ENCODE results near the gene SERPINA6.

Gene SERPINA6

GRCh38 chr14:94334872-94335271 is 11.7 kb upstream of the SERPINA6 start:
- Histone ChIP-seq H3K36me3 (ENCODE audit: control insufficient read depth, insufficient read depth, low read length) (no peaks in the 10 kb centered on the region), H3K4me3 (replicated peaks; ENCODE audit: low read depth, low read length) (no peak overlapping the region), H3K27me3 (replicated peaks; ENCODE audit: control insufficient read depth, insufficient read depth, low read length) (no peaks in the 10 kb centered on the region)
- DNase-seq (ENCODE audit: extremely low read depth, insufficient read length): no peak
- no peak for TF ChIP-seq CTCF (IDR thresholded peaks at IDR 0.05; ENCODE audit: insufficient read depth, low read length, poor library complexity, severe bottlenecking)

GRCh38 chr14:94332587-94332986 is 9.5 kb upstream of the SERPINA6 start:
- Histone ChIP-seq H3K4me3 (replicated peaks; ENCODE audit: low read depth, low read length) (no peak overlapping the region), H3K36me3 (ENCODE audit: control insufficient read depth, insufficient read depth, low read length) (no peaks in the 10 kb centered on the region), H3K27me3 (replicated peaks; ENCODE audit: control insufficient read depth, insufficient read depth, low read length) (no peaks in the 10 kb centered on the region)
- TF ChIP-seq CTCF (IDR thresholded peaks at IDR 0.05; ENCODE audit: insufficient read depth, low read length, poor library complexity, severe bottlenecking): no peak
- DNase-seq (ENCODE audit: extremely low read depth, insufficient read length): no peak

GRCh38 chr14:94332063-94332583 is 9.0 kb upstream of the SERPINA6 start:
- no peak overlapping the region for H3K4me3 ChIP-seq (replicated peaks; ENCODE audit: low read depth, low read length)
- no peak for TF ChIP-seq CTCF (IDR thresholded peaks at IDR 0.05; ENCODE audit: insufficient read depth, low read length, poor library complexity, severe bottlenecking)
- DNase-seq (ENCODE audit: extremely low read depth, insufficient read length): no peak
- H3K27me3 ChIP-seq (replicated peaks; ENCODE audit: control insufficient read depth, insufficient read depth, low read length): no peaks in the 10 kb centered on the region
- H3K36me3 ChIP-seq (ENCODE audit: control insufficient read depth, insufficient read depth, low read length): no peaks in the 10 kb centered on the region

- TF ChIP-seq CTCF (IDR thresholded peaks at IDR 0.05; ENCODE audit: insufficient read depth, low read length, poor library complexity, severe bottlenecking): no peak
- no peak for DNase-seq (ENCODE audit: extremely low read depth, insufficient read length)
- Histone ChIP-seq H3K4me3 (replicated peaks; ENCODE audit: low read depth, low read length) (no peak overlapping the region), H3K27me3 (replicated peaks; ENCODE audit: control insufficient read depth, insufficient read depth, low read length) (no peaks in the 10 kb centered on the region), H3K36me3 (ENCODE audit: control insufficient read depth, insufficient read depth, low read length) (no peaks in the 10 kb centered on the region)
Observed at GRCh38 chr14:94331462-94331861, 8.3 kb upstream of the SERPINA6 start.

- H3K4me3 ChIP-seq (replicated peaks; ENCODE audit: low read depth, low read length): no peak overlapping the region
- H3K27me3 ChIP-seq (replicated peaks; ENCODE audit: control insufficient read depth, insufficient read depth, low read length): no peaks in the 10 kb centered on the region
- DNase-seq (ENCODE audit: extremely low read depth, insufficient read length): no peak
- no peaks in the 10 kb centered on the region for H3K36me3 ChIP-seq (ENCODE audit: control insufficient read depth, insufficient read depth, low read length)
- TF ChIP-seq CTCF (IDR thresholded peaks at IDR 0.05; ENCODE audit: insufficient read depth, low read length, poor library complexity, severe bottlenecking): no peak
Observed at GRCh38 chr14:94330857-94331256, 7.7 kb upstream of the SERPINA6 start.

- H3K27me3 ChIP-seq (replicated peaks; ENCODE audit: control insufficient read depth, insufficient read depth, low read length): no peaks in the 10 kb centered on the region
- no peak for TF ChIP-seq CTCF (IDR thresholded peaks at IDR 0.05; ENCODE audit: insufficient read depth, low read length, poor library complexity, severe bottlenecking)
- H3K4me3 ChIP-seq (replicated peaks; ENCODE audit: low read depth, low read length): no peak overlapping the region
- DNase-seq (ENCODE audit: extremely low read depth, insufficient read length): no peak
- H3K36me3 ChIP-seq (ENCODE audit: control insufficient read depth, insufficient read depth, low read length): no peaks in the 10 kb centered on the region
Observed at GRCh38 chr14:94330432-94330831, 7.3 kb upstream of the SERPINA6 start.
